Muscle layer of duodenum (tissue), 2 donors: ENCODE data around the gene AKAP13.
A peak's percentile ranks its signal among the peaks of the same experiment; 100 is the strongest.

Source experiments
- H3K27ac ChIP-seq: one replicate; pipeline ENCODE4 v1.7.0; 2013; ENCODE audit warnings: mild to moderate bottlenecking, low read length
- H3K27me3 ChIP-seq: one replicate; pipeline ENCODE4 v1.7.0; 2013; ENCODE audit warnings: low read depth, mild to moderate bottlenecking, control low read depth, low read length
- H3K36me3 ChIP-seq, 2 donors: one replicate each; pipeline ENCODE4 v1.7.0; 2013; ENCODE audit warnings: low read length in 2 of 2, control low read depth in 1 of 2, mild to moderate bottlenecking in 1 of 2; ENCODE audit not compliant: insufficient read depth in 2 of 2, control insufficient read depth in 1 of 2
- H3K4me1 ChIP-seq, 2 donors: one replicate each; pipeline ENCODE4 v1.7.0; 2013; ENCODE audit warnings: low read length in 2 of 2, mild to moderate bottlenecking in 2 of 2, control low read depth in 1 of 2, moderate library complexity in 1 of 2; ENCODE audit not compliant: insufficient read depth in 2 of 2, control insufficient read depth in 1 of 2
- H3K4me3 ChIP-seq, 2 donors: one replicate each; pipeline ENCODE4 v1.7.0; 2013; ENCODE audit warnings: low read length in 2 of 2, low read depth in 1 of 2, mild to moderate bottlenecking in 1 of 2
- H3K9me3 ChIP-seq, 2 donors: one replicate each; pipeline ENCODE4 v1.7.0; 2013; ENCODE audit warnings: low read length in 2 of 2, control low read depth in 1 of 2, mild to moderate bottlenecking in 1 of 2; ENCODE audit not compliant: control insufficient read depth in 1 of 2
- donor health status: healthy.

The AKAP13 gene

GRCh38 chr15:85785887-85786780 is 405.7 kb downstream of the AKAP13 start:
- H3K27me3 ChIP-seq = no peaks in the 10 kb centered on the region
- H3K4me3 ChIP-seq = no peak overlapping the region
- no peak overlapping the region for H3K27ac ChIP-seq
- no peaks in the 10 kb centered on the region for H3K9me3 ChIP-seq
- H3K36me3 ChIP-seq = no peaks in the 10 kb centered on the region
- peaks cover 9 to 15% of the 10 kb centered on the region in 2 donors for H3K4me1 ChIP-seq

- Histone ChIP-seq H3K27ac (no peak overlapping the region), H3K4me3 (no peak overlapping the region), H3K36me3 (no peaks in the 10 kb centered on the region), H3K27me3 (no peaks in the 10 kb centered on the region), H3K4me1 (peaks cover 9 to 15% of the 10 kb centered on the region in 2 donors), H3K9me3 (no peaks in the 10 kb centered on the region)
Observed at GRCh38 chr15:85786781-85787114, 406.3 kb downstream of the AKAP13 start.

- Histone ChIP-seq H3K4me3 (no peak overlapping the region), H3K27me3 (no peaks in the 10 kb centered on the region), H3K27ac (no peak overlapping the region), H3K4me1 (peaks cover 21 to 31% of the 10 kb centered on the region in 2 donors), H3K36me3 (no peaks in the 10 kb centered on the region), H3K9me3 (no peaks in the 10 kb centered on the region)
Observed at GRCh38 chr15:85788771-85789495, 408.5 kb downstream of the AKAP13 start.

GRCh38 chr15:85789496-85789875 is 409.1 kb downstream of the AKAP13 start:
- no peaks in the 10 kb centered on the region for H3K27me3 ChIP-seq
- H3K27ac ChIP-seq = no peak overlapping the region
- no peak overlapping the region for H3K4me3 ChIP-seq
- H3K9me3 ChIP-seq = no peaks in the 10 kb centered on the region
- no peaks in the 10 kb centered on the region for H3K36me3 ChIP-seq
- peaks cover 21 to 31% of the 10 kb centered on the region in 2 donors for H3K4me1 ChIP-seq

- Histone ChIP-seq H3K36me3 (no peaks in the 10 kb centered on the region), H3K9me3 (no peaks in the 10 kb centered on the region), H3K4me1 (peaks cover 12 to 22% of the 10 kb centered on the region in 2 donors), H3K27ac (no peak overlapping the region), H3K4me3 (no peak overlapping the region), H3K27me3 (no peaks in the 10 kb centered on the region)
Observed at GRCh38 chr15:85792102-85792731, 411.8 kb downstream of the AKAP13 start.

- Histone ChIP-seq H3K4me1 (peaks cover 12 to 22% of the 10 kb centered on the region in 2 donors), H3K27ac (peak overlapping the region; percentile 47), H3K4me3 (peak overlapping the region; percentile 61 to 89), H3K27me3 (no peaks in the 10 kb centered on the region), H3K36me3 (no peaks in the 10 kb centered on the region), H3K9me3 (no peaks in the 10 kb centered on the region)
Observed at GRCh38 chr15:85792912-85793590, 412.6 kb downstream of the AKAP13 start.

- Histone ChIP-seq H3K27me3 (no peaks in the 10 kb centered on the region), H3K36me3 (no peaks in the 10 kb centered on the region), H3K4me1 (peaks cover 12 to 22% of the 10 kb centered on the region in 2 donors), H3K27ac (peak overlapping the region; percentile 47), H3K4me3 (peak overlapping the region; percentile 61 to 89), H3K9me3 (no peaks in the 10 kb centered on the region)
Observed at GRCh38 chr15:85793641-85794597, 413.5 kb downstream of the AKAP13 start.

- H3K4me1 ChIP-seq = peaks cover 12 to 22% of the 10 kb centered on the region in 2 donors
Observed at GRCh38 chr15:85794598-85795336, 414.4 kb downstream of the AKAP13 start, which contains the start of gene KLHL25. TSS of gene KLHL25 (minus strand) at chr15:85794925. CDS start at chr15:85769810, 25,115 bp downstream.

GRCh38 chr15:85795337-85796305 is 415.2 kb downstream of the AKAP13 start:
- Histone ChIP-seq H3K27ac (peak overlapping the region; percentile 82), H3K4me3 (peak overlapping the region; percentile 69 to 89), H3K27me3 (no peaks in the 10 kb centered on the region), H3K9me3 (no peaks in the 10 kb centered on the region), H3K36me3 (no peaks in the 10 kb centered on the region), H3K4me1 (peaks cover 12 to 24% of the 10 kb centered on the region in 2 donors)

More at GRCh38 chr15:85794598-85795336, 414.4 kb downstream of the AKAP13 start, which contains the start of gene KLHL25:
- H3K36me3 ChIP-seq = no peaks in the 10 kb centered on the region
- H3K27me3 ChIP-seq = no peaks in the 10 kb centered on the region
- H3K4me3 ChIP-seq = peak within 1 kb of the TSS; percentile 69 to 89
- H3K9me3 ChIP-seq = no peaks in the 10 kb centered on the region
- peak within 1 kb of the TSS; percentile 82 for H3K27ac ChIP-seq
